Measurements from ENCODE around the gene PPEF1. TPM values are rescaled to one million over a fixed set of nuclear protein-coding genes. Genes with fewer than 3 reads are reported as not detected.

Gene PPEF1
- total and polyA plus RNA-seq, 12 donors: 0.29 to 3.6 (median 0.48) TPM; not detected in 4

- Histone ChIP-seq H3K27me3 (no peaks in the 10 kb centered on the region), H3K9me3 (replicated peaks in 1 of 3) (no peaks in the 10 kb centered on the region), H3K27ac (no peak overlapping the region), H3K4me1 (replicated peaks in 1 of 2) (no peaks in the 10 kb centered on the region), H3K4me3 (no peak overlapping the region), H3K36me3 (replicated peaks in 1 of 2) (no peaks in the 10 kb centered on the region)
- DNase-seq: no peak
- WGBS, 4 donors: 71 to 87% (median 79%) methylated on average over 9 to 10 of the region's 10 CpGs
- TF ChIP-seq POLR2A (IDR thresholded peaks at IDR 0.05) (no peak), CTCF (IDR thresholded peaks at IDR 0.05) (no peak)
- intact Hi-C loops (cut with DNase I): loop anchor here in 1 of 2 donors (10.0 kb wide), 2 partner anchors 219 to 251 kb away; partner anchors contain the start of gene CDKL5
These were observed 31.4 kb upstream of the PPEF1 start for GRCh38 chrX:18676050-18676449.

- intact Hi-C loops (cut with DNase I): loop anchor here in 1 of 2 donors (10.0 kb wide), 2 partner anchors 218 to 252 kb away; partner anchors contain the start of gene CDKL5
- Histone ChIP-seq H3K4me1 (replicated peaks in 1 of 2) (no peaks in the 10 kb centered on the region), H3K9me3 (replicated peaks in 1 of 3) (no peaks in the 10 kb centered on the region), H3K27ac (no peak overlapping the region), H3K27me3 (no peaks in the 10 kb centered on the region), H3K36me3 (replicated peaks in 1 of 2) (no peaks in the 10 kb centered on the region), H3K4me3 (no peak overlapping the region)
- no peak for DNase-seq
- no peak for TF ChIP-seq CTCF (IDR thresholded peaks at IDR 0.05)
- no peak for TF ChIP-seq POLR2A (IDR thresholded peaks at IDR 0.05)
- 58 to 79% (median 64%) methylated on average over 5 to 11 of the region's 11 CpGs for WGBS, 4 donors
These were observed 31.0 kb upstream of the PPEF1 start for GRCh38 chrX:18676470-18676869.

- H3K27ac ChIP-seq: no peak overlapping the region
- WGBS, 4 donors: 73 to 85% (median 83%) methylated on average over 14 to 17 of the region's 17 CpGs
- H3K4me3 ChIP-seq: no peak overlapping the region
- H3K4me1 ChIP-seq (replicated peaks in 1 of 2): no peaks in the 10 kb centered on the region
- no peak for DNase-seq
- H3K9me3 ChIP-seq (replicated peaks in 1 of 3): no peaks in the 10 kb centered on the region
- H3K36me3 ChIP-seq (replicated peaks in 1 of 2): no peaks in the 10 kb centered on the region
- no peak for TF ChIP-seq CTCF (IDR thresholded peaks at IDR 0.05)
- no peak for TF ChIP-seq POLR2A (IDR thresholded peaks at IDR 0.05)
- H3K27me3 ChIP-seq: no peaks in the 10 kb centered on the region
- intact Hi-C loops (cut with DNase I): loop anchor here in 1 of 2 donors (10.0 kb wide), 2 partner anchors 217 to 253 kb away; partner anchors contain the start of gene CDKL5
These were observed 30.1 kb upstream of the PPEF1 start for GRCh38 chrX:18677161-18677869.

- Histone ChIP-seq H3K9me3 (replicated peaks in 1 of 3) (no peaks in the 10 kb centered on the region), H3K36me3 (replicated peaks in 1 of 2) (no peaks in the 10 kb centered on the region), H3K27me3 (no peaks in the 10 kb centered on the region), H3K27ac (no peak overlapping the region), H3K4me3 (no peak overlapping the region), H3K4me1 (replicated peaks in 1 of 2) (no peaks in the 10 kb centered on the region)
- DNase-seq: no peak
- intact Hi-C loops (cut with DNase I): no loop called here
- TF ChIP-seq POLR2A (IDR thresholded peaks at IDR 0.05): no peak
- TF ChIP-seq CTCF (IDR thresholded peaks at IDR 0.05): no peak
- WGBS, 4 donors: 81 to 96% (median 87%) methylated on average over 3 to 6 of the region's 6 CpGs
These were observed 25.4 kb upstream of the PPEF1 start for GRCh38 chrX:18681996-18682395.
